ENCODE data around the gene DPP3.

DNA sequence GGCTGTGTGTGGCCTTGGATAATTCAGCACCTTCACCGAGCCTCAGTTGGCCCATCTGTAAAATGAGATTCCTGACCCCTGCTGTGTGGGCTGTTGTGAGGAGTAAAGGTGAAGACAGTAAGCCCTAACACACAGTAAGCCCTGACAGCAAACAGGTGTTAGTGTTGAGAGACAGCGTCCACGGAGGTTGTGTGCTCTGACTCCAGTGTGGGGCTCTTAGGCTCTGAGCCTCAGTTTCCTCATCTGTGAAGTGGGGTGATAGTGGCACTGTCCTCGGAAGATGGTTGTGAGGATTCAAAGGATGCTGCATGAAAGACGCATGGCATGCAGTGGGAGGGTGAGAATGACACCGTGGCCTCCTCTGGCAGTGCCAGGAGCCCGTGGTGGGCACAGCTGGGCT is 14.2 kb downstream of the DPP3 start:
- TF ChIP-seq CTCF (conservative IDR thresholded peaks at IDR 0.05; ENCODE audit: low read depth, low read length) (no peak), EZH2 (IDR thresholded peaks at IDR 0.05; ENCODE audit: low read length, unreplicated experiment) (no peak), EZH2phosphoT487 (IDR thresholded peaks at IDR 0.05; ENCODE audit: borderline replicate concordance, low read length) (no peak)

All from PC-3 (cell line).